Activated T-cell treated with anti-CD3 and anti-CD28 coated beads, Interleukin-2, amount 50 U/mL, for 24 hours (primary cell): Measurements from ENCODE around the gene RALGAPA2.

ENCODE experiments used
- DNase-seq: peaks from one replicate; pipeline ENCODE4 v3.0.0-alpha.2; 2020
- H3K27ac Mint-ChIP-seq: 2 replicates; pipeline ENCODE4 v1.8.0; 2020; ENCODE audit warnings: mild to moderate bottlenecking, mixed read lengths
- H3K27me3 Mint-ChIP-seq: 2 replicates; pipeline ENCODE4 v1.8.0; 2020; ENCODE audit warnings: mixed read lengths
- H3K36me3 Mint-ChIP-seq: 2 replicates; pipeline ENCODE4 v1.8.0; 2020; ENCODE audit warnings: low read depth, mixed read lengths
- H3K4me1 Mint-ChIP-seq: 2 replicates; pipeline ENCODE4 v1.8.0; 2020; ENCODE audit warnings: low read depth, mixed read lengths
- H3K4me3 Mint-ChIP-seq: 2 replicates; pipeline ENCODE4 v1.8.0; 2020; ENCODE audit warnings: mild to moderate bottlenecking, moderate library complexity, mixed read lengths
- H3K9me3 Mint-ChIP-seq: 2 replicates; pipeline ENCODE4 v1.8.0; 2020; ENCODE audit warnings: mixed read lengths

Gene RALGAPA2

GRCh38 chr20:20343932-20344331 lies 368.5 kb downstream of the RALGAPA2 start:
- Mint-ChIP-seq H3K27ac (no peak overlapping the region), H3K27me3 (peaks cover 24% of the 10 kb centered on the region), H3K9me3 (no peaks in the 10 kb centered on the region), H3K4me3 (no peak overlapping the region), H3K4me1 (no peaks in the 10 kb centered on the region), H3K36me3 (no peaks in the 10 kb centered on the region)
- DNase-seq, result no peak
